DOHH2 (cell line): ENCODE data around the gene MADD.

ENCODE experiments used
- H3F3A ChIP-seq: fragments of 200-600 bp; sonication (generic), shearing (Covaris generic); 2 replicates; pipeline ENCODE4 v1.6.0; 2016; ENCODE audit warnings: antibody characterized with exemption, mild to moderate bottlenecking; ENCODE audit not compliant: control insufficient read depth, insufficient read depth
- H3K27ac ChIP-seq: fragments of 200-600 bp; sonication (generic); 2 replicates; pipeline ENCODE4 v1.5.1; 2014; ENCODE audit warnings: low read depth, mild to moderate bottlenecking, low read length, moderate library complexity
- H3K27me3 ChIP-seq: fragments of 200-600 bp; sonication (generic); 2 replicates; pipeline ENCODE4 v1.6.1; 2014; ENCODE audit warnings: mild to moderate bottlenecking, low read length, mixed read lengths; ENCODE audit not compliant: control insufficient read depth
- H3K36me3 ChIP-seq: fragments of 200-600 bp; sonication (generic); 2 replicates; pipeline ENCODE4 v1.6.1; 2014; ENCODE audit warnings: mild to moderate bottlenecking, low read length, moderate library complexity, mixed read lengths; ENCODE audit not compliant: control insufficient read depth
- H3K4me1 ChIP-seq: fragments of 200-600 bp; sonication (generic); 2 replicates; pipeline ENCODE4 v1.6.1; 2014; ENCODE audit warnings: mild to moderate bottlenecking, low read length, mixed read lengths; ENCODE audit not compliant: control insufficient read depth
- H3K4me2 ChIP-seq: fragments of 200-600 bp; sonication (generic); 2 replicates; pipeline ENCODE4 v1.6.0; 2014; ENCODE audit warnings: mild to moderate bottlenecking, low read length, moderate library complexity
- H3K4me3 ChIP-seq: fragments of 200-600 bp; sonication (generic); 2 replicates; pipeline ENCODE4 v1.5.1; 2014; ENCODE audit warnings: mild to moderate bottlenecking, low read length, mixed read lengths
- H3K79me2 ChIP-seq: fragments of 200-600 bp; sonication (generic); 2 replicates; pipeline ENCODE4 v1.6.1; 2014; ENCODE audit warnings: mild to moderate bottlenecking, low read length, mixed read lengths; ENCODE audit not compliant: control insufficient read depth
- H3K9me2 ChIP-seq: fragments of 200-600 bp; sonication (generic); replicated peaks from 2 replicates; pipeline ENCODE4 v1.6.1; 2014; ENCODE audit warnings: mild to moderate bottlenecking, low read length, mixed read lengths; ENCODE audit not compliant: control insufficient read depth
- H3K9me3 ChIP-seq: fragments of 200-600 bp; sonication (generic); 2 replicates; pipeline ENCODE4 v1.6.1; 2014; ENCODE audit warnings: antibody characterized with exemption, low read length, mixed read lengths; ENCODE audit not compliant: control insufficient read depth, insufficient read depth
- H4K20me1 ChIP-seq: fragments of 200-600 bp; sonication (generic); 2 replicates; pipeline ENCODE4 v1.6.0; 2014; ENCODE audit warnings: low read depth, mild to moderate bottlenecking, antibody characterized with exemption, low read length, moderate library complexity; ENCODE audit not compliant: control insufficient read depth, insufficient read depth
- CTCF ChIP-seq: fragments of 200-600 bp; sonication (generic); IDR thresholded peaks from one replicate; pipeline ENCODE4 v1.5.1; 2014; ENCODE audit warnings: antibody characterized with exemption, mild to moderate bottlenecking, low read depth, low read length; ENCODE audit not compliant: poor library complexity, severe bottlenecking
- EZH2phosphoT487 ChIP-seq: fragments of 200-600 bp; sonication (generic); IDR thresholded peaks from 2 replicates; pipeline ENCODE4 v1.6.1; 2017; ENCODE audit warnings: borderline replicate concordance, mild to moderate bottlenecking, antibody characterized with exemption, low read length, moderate library complexity, mixed read lengths

Gene MADD

DNA sequence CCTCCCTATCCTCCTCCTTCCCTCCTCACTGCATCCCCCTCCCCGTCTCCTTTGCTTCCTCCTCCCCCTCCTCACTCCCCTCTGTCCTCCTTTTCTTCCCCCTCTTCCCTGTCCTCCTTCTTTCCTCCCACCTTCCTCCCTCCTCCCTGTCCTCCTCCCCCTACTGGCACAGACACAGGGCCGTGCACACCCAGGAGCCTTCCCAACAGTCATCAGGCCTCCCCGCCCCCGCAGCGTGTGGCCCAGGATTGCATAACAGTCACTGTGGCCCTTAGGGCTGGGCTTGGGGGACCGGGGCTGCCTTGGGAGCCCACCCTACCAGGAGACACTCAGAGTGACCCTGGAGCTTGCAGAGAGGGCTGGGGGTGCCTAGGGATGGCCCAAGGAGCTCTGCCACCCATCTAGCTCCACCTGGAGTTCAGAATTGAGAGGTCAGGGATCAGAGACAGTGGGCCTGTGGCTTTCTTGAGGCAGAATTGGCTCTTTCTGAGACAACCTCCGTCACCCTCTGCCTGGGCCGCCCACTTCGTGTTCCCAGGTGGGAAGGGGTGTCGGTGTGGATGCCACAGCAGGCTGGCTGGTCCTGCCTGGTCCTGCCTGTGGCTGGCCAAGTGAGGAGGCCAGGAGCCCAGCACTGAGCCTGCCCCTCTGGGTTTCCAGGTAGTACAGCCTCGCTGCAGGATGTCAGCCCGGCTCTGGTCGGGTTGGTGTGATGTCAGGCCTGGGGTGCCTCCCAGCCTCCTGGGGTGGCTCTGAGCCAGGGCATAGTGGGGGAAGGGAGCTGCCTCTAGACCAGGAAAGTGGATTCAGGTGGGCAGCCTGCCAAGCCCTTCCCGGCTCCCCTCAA is 106.8 kb downstream of the MADD start:
- H3K9me3 ChIP-seq = no peaks in the 10 kb centered on the region
- H3K79me2 ChIP-seq = peaks cover 63% of the 10 kb centered on the region
- peak overlapping the region; percentile 78 for H3K27ac ChIP-seq
- H3F3A ChIP-seq = no peaks in the 10 kb centered on the region
- H3K9me2 ChIP-seq = no peaks in the 10 kb centered on the region
- no peaks in the 10 kb centered on the region for H4K20me1 ChIP-seq
- peaks cover 59% of the 10 kb centered on the region for H3K36me3 ChIP-seq
- H3K4me2 ChIP-seq = peak overlapping the region; percentile 96
- H3K4me1 ChIP-seq = peaks cover 46% of the 10 kb centered on the region
- H3K27me3 ChIP-seq = no peaks in the 10 kb centered on the region
- TF ChIP-seq EZH2phosphoT487 (no peak), CTCF (peak; percentile 53)
- H3K4me3 ChIP-seq = peak overlapping the region; percentile 97

DNA sequence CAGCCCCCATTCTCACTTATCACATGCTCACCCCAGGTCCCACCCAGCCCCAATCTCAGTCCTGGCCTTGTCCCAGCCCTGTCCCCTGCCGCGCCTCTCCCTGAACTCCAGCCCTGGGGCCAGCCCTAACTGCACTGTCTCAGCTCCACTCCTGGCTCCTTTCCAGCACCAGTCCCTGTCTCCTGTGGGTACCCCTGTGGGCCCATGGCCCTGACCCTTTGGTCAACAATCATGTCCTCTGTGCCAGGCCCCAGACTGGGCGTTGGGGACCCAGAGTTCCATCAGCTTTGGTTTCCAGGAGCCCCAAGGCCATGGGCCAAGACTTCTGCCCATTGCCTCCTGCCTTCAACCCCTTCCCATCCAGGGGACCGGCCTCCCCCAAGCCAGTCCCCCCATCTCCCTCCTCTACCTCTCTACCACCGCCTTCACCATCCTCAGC is 107.7 kb downstream of the MADD start:
- Histone ChIP-seq H3K4me2 (peak overlapping the region; percentile 96), H4K20me1 (no peaks in the 10 kb centered on the region), H3K4me3 (peak overlapping the region; percentile 97), H3K36me3 (peaks cover 50% of the 10 kb centered on the region), H3K9me3 (no peaks in the 10 kb centered on the region), H3K9me2 (no peaks in the 10 kb centered on the region), H3F3A (no peaks in the 10 kb centered on the region), H3K79me2 (peaks cover 59% of the 10 kb centered on the region), H3K27ac (peak overlapping the region; percentile 78), H3K27me3 (no peaks in the 10 kb centered on the region), H3K4me1 (peaks cover 50% of the 10 kb centered on the region)
- TF ChIP-seq EZH2phosphoT487 (no peak), CTCF (no peak)

DNA sequence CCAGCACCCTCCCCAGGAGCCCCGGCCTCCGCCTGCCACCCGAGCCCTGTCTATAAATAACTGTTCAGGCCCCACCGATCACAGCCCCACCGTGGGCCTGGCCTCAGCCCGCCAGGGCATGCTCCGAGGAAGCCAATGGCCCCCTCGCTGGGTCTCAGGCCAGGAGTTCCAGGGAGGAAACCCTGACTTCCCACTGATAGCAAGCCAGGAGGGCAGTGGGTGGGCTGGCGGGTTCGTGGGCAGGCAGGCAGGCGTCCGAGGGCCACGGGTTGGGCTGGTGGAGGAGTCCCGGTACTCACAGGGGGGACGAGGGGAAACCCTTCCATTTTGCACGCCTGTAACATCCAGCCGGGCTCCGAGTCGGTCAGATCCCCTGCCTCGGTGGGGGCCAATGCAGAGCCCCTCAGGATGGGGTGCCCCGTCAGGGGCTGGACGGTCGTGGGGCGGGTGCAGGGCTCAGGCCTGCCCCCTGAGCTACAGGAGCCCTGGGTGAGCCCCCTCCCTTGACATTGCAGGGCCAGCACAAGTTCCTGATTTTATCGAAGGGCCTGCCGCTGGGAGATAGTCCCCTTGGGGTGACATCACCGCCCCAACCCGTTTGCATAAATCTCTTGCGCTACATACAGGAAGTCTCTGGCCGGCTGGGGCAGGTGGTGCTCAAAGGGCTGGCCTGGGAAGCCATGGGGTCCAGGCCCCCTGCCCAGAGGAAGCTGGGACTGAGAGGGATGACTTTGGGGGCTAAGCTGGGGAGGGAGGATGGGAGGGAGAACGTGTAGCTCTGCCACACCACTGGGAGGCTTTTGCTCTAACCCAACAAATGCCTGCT is 108.3 kb downstream of the MADD start, which contains the start of gene SPI1:
TSS of gene SPI1 (minus strand) at position 538 of the 826 bp plus-strand sequence. CDS start at position 344, 194 bp downstream.
- TF ChIP-seq EZH2phosphoT487 = no peak
- no peak for TF ChIP-seq CTCF

More for the DNA sequence above, 108.3 kb downstream of the MADD start, which contains the start of gene SPI1:
- H3K27ac ChIP-seq = peak within 1 kb of the TSS; percentile 78
- peaks cover 56% of the 10 kb centered on the region for H3K4me1 ChIP-seq
- H3K4me3 ChIP-seq = peak within 1 kb of the TSS; percentile 97
- H3K4me2 ChIP-seq = peak within 1 kb of the TSS; percentile 96
- H3K9me2 ChIP-seq = no peaks in the 10 kb centered on the region
- no peaks in the 10 kb centered on the region for H3K27me3 ChIP-seq
- H3F3A ChIP-seq = no peaks in the 10 kb centered on the region
- peaks cover 54% of the 10 kb centered on the region for H3K79me2 ChIP-seq
- H3K9me3 ChIP-seq = no peaks in the 10 kb centered on the region
- peaks cover 45% of the 10 kb centered on the region for H3K36me3 ChIP-seq
- H4K20me1 ChIP-seq = no peaks in the 10 kb centered on the region
